ENCODE results near the gene TNF.

The TNF gene

DNA sequence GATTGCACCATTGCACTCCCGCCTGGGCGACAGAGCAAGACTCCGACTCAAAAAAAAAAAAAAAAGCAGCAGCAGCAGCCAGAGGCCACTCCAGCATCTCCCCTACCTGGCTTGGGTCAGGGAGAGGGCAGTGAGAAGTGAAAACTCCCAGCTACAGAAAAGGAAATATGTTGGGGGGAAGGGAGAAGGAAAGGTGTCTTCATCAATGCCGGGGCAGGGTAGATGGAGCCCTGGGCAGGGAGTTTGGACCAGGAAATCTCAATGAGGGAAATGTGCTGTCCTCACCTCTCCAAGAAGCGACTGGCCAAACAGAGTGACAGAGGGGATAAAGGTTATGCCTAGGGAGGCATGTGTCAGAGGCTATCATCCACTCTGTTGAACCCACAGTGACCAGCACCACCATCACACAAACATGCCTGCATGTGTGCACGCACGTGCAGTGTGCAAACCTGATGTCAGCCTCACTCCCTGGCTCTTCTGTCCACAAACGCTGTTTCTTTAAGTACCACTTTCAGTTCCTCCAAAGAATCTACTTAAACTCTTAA, 38.8 kb downstream of the TNF start:
- in situ Hi-C loops (cut with HindIII; ENCODE audit: low sequenced_read_pairs), result no loop called here
- TF ChIP-seq, protein P1, sequence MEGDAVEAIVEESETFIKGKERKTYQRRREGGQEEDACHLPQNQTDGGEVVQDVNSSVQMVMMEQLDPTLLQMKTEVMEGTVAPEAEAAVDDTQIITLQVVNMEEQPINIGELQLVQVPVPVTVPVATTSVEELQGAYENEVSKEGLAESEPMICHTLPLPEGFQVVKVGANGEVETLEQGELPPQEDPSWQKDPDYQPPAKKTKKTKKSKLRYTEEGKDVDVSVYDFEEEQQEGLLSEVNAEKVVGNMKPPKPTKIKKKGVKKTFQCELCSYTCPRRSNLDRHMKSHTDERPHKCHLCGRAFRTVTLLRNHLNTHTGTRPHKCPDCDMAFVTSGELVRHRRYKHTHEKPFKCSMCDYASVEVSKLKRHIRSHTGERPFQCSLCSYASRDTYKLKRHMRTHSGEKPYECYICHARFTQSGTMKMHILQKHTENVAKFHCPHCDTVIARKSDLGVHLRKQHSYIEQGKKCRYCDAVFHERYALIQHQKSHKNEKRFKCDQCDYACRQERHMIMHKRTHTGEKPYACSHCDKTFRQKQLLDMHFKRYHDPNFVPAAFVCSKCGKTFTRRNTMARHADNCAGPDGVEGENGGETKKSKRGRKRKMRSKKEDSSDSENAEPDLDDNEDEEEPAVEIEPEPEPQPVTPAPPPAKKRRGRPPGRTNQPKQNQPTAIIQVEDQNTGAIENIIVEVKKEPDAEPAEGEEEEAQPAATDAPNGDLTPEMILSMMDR (IDR thresholded peaks at IDR 0.05; ENCODE audit: low read depth, low read length, missing control alignments), result no peak
- DNase-seq (ENCODE audit: low read depth), result no peak
- H3K4me3 ChIP-seq (ENCODE audit: low read depth, low read length), result no peak overlapping the region

DNA sequence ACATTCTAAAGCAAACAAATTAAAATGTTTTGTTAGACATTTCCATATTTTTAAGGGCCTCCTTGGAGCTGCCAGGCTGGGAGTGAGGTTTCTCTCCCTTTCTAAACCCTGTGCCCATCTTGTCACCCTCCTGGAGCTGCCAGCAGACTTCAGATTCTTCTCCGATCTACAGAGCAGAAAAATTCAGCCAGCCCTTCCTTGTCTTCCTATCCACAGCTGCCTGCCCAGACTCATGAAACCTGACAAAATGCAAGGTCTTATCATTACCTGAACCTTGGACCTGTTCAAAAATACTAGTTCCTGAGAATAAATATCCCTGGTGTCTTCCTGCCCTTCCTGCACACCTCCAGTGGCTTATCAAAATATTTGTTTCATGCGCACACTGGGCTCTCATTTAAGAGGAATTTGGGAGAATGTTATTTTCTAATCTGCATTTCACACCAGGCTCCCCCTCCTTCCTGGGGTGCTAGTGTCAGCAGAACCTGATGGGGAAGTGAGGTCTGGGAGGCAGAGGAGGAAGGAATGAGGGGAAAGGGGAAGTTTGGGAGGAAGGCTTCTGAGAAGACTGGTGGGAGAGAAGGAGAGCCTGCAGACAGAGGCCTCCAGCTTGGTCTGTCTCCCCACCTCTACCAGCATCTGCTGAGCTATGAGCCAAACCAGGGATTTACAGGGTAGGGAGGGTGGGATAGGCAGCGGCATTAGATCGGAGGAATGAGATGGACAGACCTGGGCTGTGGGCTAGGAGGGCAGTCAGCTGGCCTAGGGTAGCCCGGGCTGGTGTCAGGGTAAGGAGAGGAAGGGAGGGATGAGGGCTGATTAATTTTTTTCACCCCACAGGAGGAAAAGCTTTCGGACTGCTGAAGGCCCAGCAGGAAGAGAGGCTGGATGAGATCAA, 39.6 kb downstream of the TNF start, which contains the start of gene AIF1:
Gene AIF1, plus strand, starts transcription at position 551 of the 895 bp plus-strand sequence. Its CDS starts 96 bp downstream, at position 647.
- no peak within 1 kb of the TSS for H3K4me3 ChIP-seq (ENCODE audit: low read depth, low read length)
- TF ChIP-seq, protein P1 (IDR thresholded peaks at IDR 0.05; ENCODE audit: low read depth, low read length, missing control alignments), result no peak
- in situ Hi-C loops (cut with HindIII; ENCODE audit: low sequenced_read_pairs), result loop anchor here (5.0 kb wide), 1 partner anchor 73 kb away; the partner anchor contains the start of gene DDX39B
- no peak for DNase-seq (ENCODE audit: low read depth)

DNA sequence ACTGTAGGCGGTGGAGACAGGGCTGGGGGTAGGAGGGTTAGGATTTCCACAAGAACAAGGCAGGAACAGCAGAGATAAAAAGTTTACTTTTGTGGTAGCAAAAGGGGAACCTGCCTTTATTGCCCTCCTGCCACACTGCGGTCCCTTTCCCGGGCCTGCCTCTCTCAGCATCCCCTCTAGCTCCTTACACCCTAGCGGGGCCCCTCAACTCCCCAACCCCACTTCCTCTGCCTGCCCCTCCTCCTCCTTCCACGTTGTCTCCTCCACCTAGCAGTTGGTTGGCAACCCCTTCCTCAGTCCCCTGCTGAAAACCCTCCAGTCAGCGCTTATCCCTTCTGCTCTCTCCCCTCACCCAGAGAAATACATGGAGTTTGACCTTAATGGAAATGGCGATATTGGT, 40.4 kb downstream of the TNF start:
- H3K4me3 ChIP-seq (ENCODE audit: low read depth, low read length), result no peak overlapping the region
- TF ChIP-seq, protein P1 (IDR thresholded peaks at IDR 0.05; ENCODE audit: low read depth, low read length, missing control alignments), result no peak
- no peak for DNase-seq (ENCODE audit: low read depth)
- in situ Hi-C loops (cut with HindIII; ENCODE audit: low sequenced_read_pairs), result loop anchor here (5.0 kb wide), 1 partner anchor 73 kb away; the partner anchor contains the start of gene DDX39B

DNA sequence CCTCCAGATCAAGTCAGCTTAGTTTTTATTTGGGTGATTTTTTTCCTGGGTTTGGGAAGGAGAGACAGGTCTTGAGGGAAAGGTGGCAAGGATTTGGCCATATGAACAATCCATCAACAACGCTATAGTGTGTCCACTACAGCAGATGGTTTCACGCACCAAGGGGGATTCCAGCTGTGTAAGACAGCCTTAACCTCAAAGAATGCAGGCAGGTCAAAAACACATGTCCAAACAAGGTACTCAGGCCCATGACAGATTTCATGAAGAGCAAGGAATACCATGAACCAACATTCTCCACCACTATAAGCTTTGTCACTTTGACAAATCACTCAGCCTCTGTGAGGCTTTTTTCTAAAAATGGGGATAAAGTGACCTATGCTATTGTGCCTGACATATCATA, 41.6 kb downstream of the TNF start:
- in situ Hi-C loops (cut with HindIII; ENCODE audit: low sequenced_read_pairs), result loop anchor here (5.0 kb wide), 1 partner anchor 75 kb away; the partner anchor contains the start of gene DDX39B
- TF ChIP-seq, protein P1 (IDR thresholded peaks at IDR 0.05; ENCODE audit: low read depth, low read length, missing control alignments), result no peak
- no peak overlapping the region for H3K4me3 ChIP-seq (ENCODE audit: low read depth, low read length)
- no peak for DNase-seq (ENCODE audit: low read depth)

DNA sequence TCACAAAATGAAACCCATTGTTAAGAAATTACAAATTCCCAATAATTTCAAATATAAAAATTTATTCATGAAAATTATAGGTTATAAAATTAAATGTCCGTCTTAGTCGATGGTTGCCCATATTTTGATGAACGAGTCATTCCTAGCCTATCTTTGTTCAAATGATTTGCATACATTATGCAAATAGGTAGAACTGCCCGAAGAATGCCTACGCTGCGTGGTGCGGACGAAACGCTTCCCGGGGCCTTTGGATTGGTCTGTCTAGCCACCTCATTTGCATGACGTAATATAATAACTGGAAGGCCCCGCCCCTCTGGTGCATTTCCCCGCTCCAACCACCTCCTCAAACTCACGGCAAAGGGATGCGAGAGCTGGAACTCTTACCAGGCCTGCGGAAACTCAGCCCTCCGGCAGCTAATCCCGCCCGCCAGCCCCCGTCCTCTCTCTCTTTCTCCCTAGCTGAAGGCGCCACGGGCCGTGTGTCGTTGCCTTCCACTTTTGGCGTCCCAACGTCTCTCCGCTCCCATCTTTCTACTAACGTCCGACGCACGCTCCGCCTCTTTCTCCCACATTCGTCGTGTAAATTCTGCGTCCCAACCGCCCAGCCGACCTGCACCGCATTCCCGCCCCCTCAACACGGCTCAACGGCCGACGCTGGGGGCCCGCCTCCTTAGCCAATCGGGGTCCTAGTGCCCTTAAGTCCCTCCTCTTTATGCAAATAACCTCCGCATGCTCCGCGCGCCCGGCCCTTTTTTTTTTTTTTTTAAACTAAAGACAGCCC, 44.6 kb downstream of the TNF start:
- in situ Hi-C loops (cut with HindIII; ENCODE audit: low sequenced_read_pairs), result loop anchor here (5.0 kb wide), 1 partner anchor 78 kb away; the partner anchor contains the start of gene DDX39B
- TF ChIP-seq, protein P1 (IDR thresholded peaks at IDR 0.05; ENCODE audit: low read depth, low read length, missing control alignments), result no peak
- H3K4me3 ChIP-seq (ENCODE audit: low read depth, low read length), result peak overlapping the region; percentile 96
- peak; percentile 97 for DNase-seq (ENCODE audit: low read depth)

All from astrocyte of the cerebellum (primary cell).